GM12878 (cell line): ENCODE measurements around the gene C21orf58.

Experiments used
- CBFB ChIP-seq: IDR thresholded peaks from 2 replicates; pipeline ENCODE4 v1.6.1; 2016; ENCODE audit warnings: antibody characterized with exemption, low read depth
- CTCF ChIP-seq, 3 experiments: IDR thresholded peaks in 2 of 3; conservative IDR thresholded peaks in 1 of 3; 2 replicates each; pipeline ENCODE4 v1.5.1; 2011; ENCODE audit warnings: low read depth in 3 of 3, low read length in 3 of 3, mild to moderate bottlenecking in 3 of 3, control low read depth in 2 of 3, moderate library complexity in 2 of 3, inconsistent platforms in 1 of 3, mixed read lengths in 1 of 3; ENCODE audit not compliant: control insufficient read depth in 2 of 3, insufficient read depth in 1 of 3; ENCODE audit errors: extremely low read depth in 1 of 3
- POLR2A ChIP-seq: IDR thresholded peaks from 2 replicates; pipeline ENCODE4 v1.6.1; 2011; ENCODE audit warnings: low read depth, mild to moderate bottlenecking, low read length
- SUPT20H ChIP-seq: IDR thresholded peaks from 2 replicates; pipeline ENCODE4 v1.6.1; 2011; ENCODE audit warnings: low read depth, mild to moderate bottlenecking, low read length, moderate library complexity, borderline replicate concordance; ENCODE audit not compliant: control insufficient read depth

- TF ChIP-seq SUPT20H (no peak), POLR2A (no peak), CTCF (IDR thresholded peaks at IDR 0.05 in 2 of 3, conservative IDR thresholded peaks at IDR 0.05 in 1 of 3; ENCODE audit: control insufficient read depth in 2 of 3, extremely low read depth in 1 of 3, insufficient read depth in 1 of 3, low read depth in 3 of 3, low read length in 3 of 3) (no peak), CBFB (no peak)
These were observed 29.2 kb upstream of the C21orf58 start for GRCh38 chr21:46352913-46353312.
